PC-3 (cell line): Measurements from ENCODE around the gene DCBLD1.

Source experiments
- EZH2 ChIP-seq: fragments of 300-600 bp; sonication (generic); IDR thresholded peaks from one replicate; pipeline ENCODE4 v1.6.1; 2017; ENCODE audit warnings: antibody characterized with exemption, mild to moderate bottlenecking, low read length; ENCODE audit not compliant: unreplicated experiment
- TF ChIP-seq, protein P1 (sequence below): fragments of 300-600 bp; sonication (generic); conservative IDR thresholded peaks from 2 replicates; pipeline ENCODE4 v1.5.1; 2017; ENCODE audit warnings: antibody characterized with exemption, low read depth, mild to moderate bottlenecking, low read length

DNA sequence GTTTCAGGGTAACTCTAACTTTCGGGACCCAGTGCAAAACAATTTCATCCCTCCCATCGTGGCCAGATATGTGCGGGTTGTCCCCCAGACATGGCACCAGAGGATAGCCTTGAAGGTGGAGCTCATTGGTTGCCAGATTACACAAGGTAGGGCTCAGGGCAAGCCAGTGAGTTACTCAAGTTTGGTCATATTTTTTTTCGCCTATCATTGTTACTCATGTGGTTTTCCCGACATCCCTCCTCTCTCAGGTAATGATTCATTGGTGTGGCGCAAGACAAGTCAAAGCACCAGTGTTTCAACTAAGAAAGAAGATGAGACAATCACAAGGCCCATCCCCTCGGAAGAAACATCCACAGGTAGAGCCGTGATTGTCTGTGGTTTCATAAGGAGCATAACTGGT is 58.2 kb downstream of the DCBLD1 start:
- TF ChIP-seq, protein P1, sequence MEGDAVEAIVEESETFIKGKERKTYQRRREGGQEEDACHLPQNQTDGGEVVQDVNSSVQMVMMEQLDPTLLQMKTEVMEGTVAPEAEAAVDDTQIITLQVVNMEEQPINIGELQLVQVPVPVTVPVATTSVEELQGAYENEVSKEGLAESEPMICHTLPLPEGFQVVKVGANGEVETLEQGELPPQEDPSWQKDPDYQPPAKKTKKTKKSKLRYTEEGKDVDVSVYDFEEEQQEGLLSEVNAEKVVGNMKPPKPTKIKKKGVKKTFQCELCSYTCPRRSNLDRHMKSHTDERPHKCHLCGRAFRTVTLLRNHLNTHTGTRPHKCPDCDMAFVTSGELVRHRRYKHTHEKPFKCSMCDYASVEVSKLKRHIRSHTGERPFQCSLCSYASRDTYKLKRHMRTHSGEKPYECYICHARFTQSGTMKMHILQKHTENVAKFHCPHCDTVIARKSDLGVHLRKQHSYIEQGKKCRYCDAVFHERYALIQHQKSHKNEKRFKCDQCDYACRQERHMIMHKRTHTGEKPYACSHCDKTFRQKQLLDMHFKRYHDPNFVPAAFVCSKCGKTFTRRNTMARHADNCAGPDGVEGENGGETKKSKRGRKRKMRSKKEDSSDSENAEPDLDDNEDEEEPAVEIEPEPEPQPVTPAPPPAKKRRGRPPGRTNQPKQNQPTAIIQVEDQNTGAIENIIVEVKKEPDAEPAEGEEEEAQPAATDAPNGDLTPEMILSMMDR: no peak
- TF ChIP-seq EZH2: no peak
